Measurements from ENCODE around the gene CFAP77. TPM values are rescaled to one million over a fixed set of nuclear protein-coding genes. Genes with fewer than 3 reads are reported as not detected.
A peak's percentile ranks its signal among the peaks of the same experiment; 100 is the strongest.
"Not testable (repeated sequence)": the region's sequence is repeated elsewhere in the genome, so short reads cannot be mapped to it uniquely, and the experiment has no call there.

The CFAP77 gene
- total RNA-seq, 1 donor from 2014 or later, result 1.8 TPM

- Histone ChIP-seq H3K9ac (no peak overlapping the region), H3K36me3 (no peaks in the 10 kb centered on the region), H3K4me1 (peaks cover 42% of the 10 kb centered on the region), H3K27ac (no peak overlapping the region), H2AFZ (replicated peaks) (no peak overlapping the region), H3F3A (ENCODE audit: low read depth) (peaks cover 29% of the 10 kb centered on the region), H3K79me2 (ENCODE audit: low read depth) (no peaks in the 10 kb centered on the region), H4K20me1 (ENCODE audit: low read depth) (no peaks in the 10 kb centered on the region), H3K9me3 (ENCODE audit: low read depth) (no peaks in the 10 kb centered on the region), H3K27me3 (no peaks in the 10 kb centered on the region), H3K4me3 (no peak overlapping the region), H3K4me2 (no peak overlapping the region)
- DNase-seq (ENCODE audit: low spot score), result no peak
- TF ChIP-seq EZH2 (IDR thresholded peaks at IDR 0.05), result no peak
- no peak for TF ChIP-seq EZH2phosphoT487 (IDR thresholded peaks at IDR 0.05)
- no peak for TF ChIP-seq CTCF (IDR thresholded peaks at IDR 0.05)
- Mint-ChIP-seq H3K9me3 (no peaks in the 10 kb centered on the region), H3K27me3 (ENCODE audit: insufficient read depth, low read depth) (peaks cover 7% of the 10 kb centered on the region), H3K36me3 (peaks cover 1% of the 10 kb centered on the region), H3K4me3 (no peak overlapping the region), H3K27ac (peak overlapping the region; percentile 47), H3K4me1 (peaks cover 46% of the 10 kb centered on the region)
Measured at GRCh38 chr9:132560616-132561202, 150.7 kb downstream of the CFAP77 start.

GRCh38 chr9:132562306-132562573 lies 152.2 kb downstream of the CFAP77 start:
- Histone ChIP-seq H3F3A (ENCODE audit: low read depth) (peaks cover 13% of the 10 kb centered on the region), H3K4me2 (no peak overlapping the region), H3K4me3 (no peak overlapping the region), H3K9me3 (ENCODE audit: low read depth) (no peaks in the 10 kb centered on the region), H3K4me1 (peaks cover 26% of the 10 kb centered on the region), H3K9ac (no peak overlapping the region), H3K36me3 (no peaks in the 10 kb centered on the region), H4K20me1 (ENCODE audit: low read depth) (no peaks in the 10 kb centered on the region), H3K27ac (no peak overlapping the region), H3K27me3 (no peaks in the 10 kb centered on the region), H2AFZ (replicated peaks) (no peak overlapping the region), H3K79me2 (ENCODE audit: low read depth) (no peaks in the 10 kb centered on the region)
- Mint-ChIP-seq H3K4me1 (peaks cover 41% of the 10 kb centered on the region), H3K27ac (no peak overlapping the region), H3K9me3 (no peaks in the 10 kb centered on the region), H3K27me3 (ENCODE audit: insufficient read depth, low read depth) (peaks cover 5% of the 10 kb centered on the region), H3K36me3 (peaks cover 3% of the 10 kb centered on the region), H3K4me3 (peak overlapping the region; percentile 7)
- no peak for DNase-seq (ENCODE audit: low spot score)
- TF ChIP-seq EZH2phosphoT487 (IDR thresholded peaks at IDR 0.05), result no peak

- no peak for DNase-seq (ENCODE audit: low spot score)
- Mint-ChIP-seq H3K27me3 (ENCODE audit: insufficient read depth, low read depth) (peaks cover 3% of the 10 kb centered on the region), H3K9me3 (no peaks in the 10 kb centered on the region), H3K36me3 (peaks cover 5% of the 10 kb centered on the region), H3K27ac (no peak overlapping the region), H3K4me1 (peaks cover 38% of the 10 kb centered on the region), H3K4me3 (no peak overlapping the region)
- Histone ChIP-seq H3K9me3 (ENCODE audit: low read depth) (no peaks in the 10 kb centered on the region), H3K4me2 (no peak overlapping the region), H3K4me3 (no peak overlapping the region), H4K20me1 (ENCODE audit: low read depth) (no peaks in the 10 kb centered on the region), H3K27ac (no peak overlapping the region), H3K79me2 (ENCODE audit: low read depth) (no peaks in the 10 kb centered on the region), H2AFZ (replicated peaks) (no peak overlapping the region), H3F3A (ENCODE audit: low read depth) (peaks cover 2% of the 10 kb centered on the region), H3K4me1 (peaks cover 20% of the 10 kb centered on the region), H3K36me3 (no peaks in the 10 kb centered on the region), H3K9ac (no peak overlapping the region), H3K27me3 (no peaks in the 10 kb centered on the region)
- TF ChIP-seq CTCF (IDR thresholded peaks at IDR 0.05) (no peak), EZH2phosphoT487 (IDR thresholded peaks at IDR 0.05) (no peak), EZH2 (IDR thresholded peaks at IDR 0.05) (no peak)
Measured at GRCh38 chr9:132564526-132564925, 154.5 kb downstream of the CFAP77 start.

- not testable (repeated sequence) for H3K4me2 ChIP-seq; H3K9ac ChIP-seq; H3K36me3 ChIP-seq; H3K9me3 ChIP-seq (ENCODE audit: low read depth); H3K4me3 Mint-ChIP-seq; H3K4me1 ChIP-seq; H2AFZ ChIP-seq (replicated peaks); H3K79me2 ChIP-seq (ENCODE audit: low read depth); H3K27me3 Mint-ChIP-seq (ENCODE audit: insufficient read depth, low read depth); H3K9me3 Mint-ChIP-seq; H3F3A ChIP-seq (ENCODE audit: low read depth); H3K27ac Mint-ChIP-seq; H3K27me3 ChIP-seq; H3K27ac ChIP-seq; H3K36me3 Mint-ChIP-seq; DNase-seq (ENCODE audit: low spot score); H4K20me1 ChIP-seq (ENCODE audit: low read depth); H3K4me3 ChIP-seq
- H3K4me1 Mint-ChIP-seq, result peaks cover 26% of the 10 kb centered on the region
Measured at GRCh38 chr9:132568787-132569186, 158.8 kb downstream of the CFAP77 start.

Measured in neural progenitor cell (in vitro differentiated cells).